HepG2 (cell line): Measurements from ENCODE around the gene KIAA1328. TPM values are rescaled to one million over a fixed set of nuclear protein-coding genes. Genes with fewer than 3 reads are reported as not detected.

Source experiments
- ATAC-seq: fragments of 200-7000 bp; cut with Tn5 transposase; 3 replicates; pipeline ENCODE4 v1.9.1; 2020; ENCODE audit warnings: mild to moderate bottlenecking, moderate library complexity
- BruUV-seq: library from RNA; stranded (reverse); fragments of 400-500 nt; replicated peaks from 2 replicates; lab custom pipeline; 2021; lab: Mats Ljungman, UMichigan
- CTCF ChIA-PET: fragments of 300-600 bp; formaldehyde crosslinking; extraction: SDS; loops from one replicate; lab custom pipeline; 2021; ENCODE audit warnings: low total read pairs, inconsistent platforms, low intra/inter-chr PET ratio; lab: Yijun Ruan, JAX
- POLR2A ChIA-PET: fragments of 350-600 bp; sonication (Branson Sonifier 250); formaldehyde crosslinking; loops from one replicate; lab custom pipeline; 2020; ENCODE audit warnings: antibody characterized with exemption, inconsistent platforms; lab: Yijun Ruan, JAX
- DNase-seq: peaks from one replicate; pipeline ENCODE4 v3.0.0-alpha.2; 2015; ENCODE audit warnings: low spot score
- FAIRE-seq: peaks from 3 replicates; lab custom pipeline; 2011; peaks lifted over from hg19 to GRCh38; lab: Jason Lieb, UNC
- H2AFZ ChIP-seq: one replicate; pipeline ENCODE4 v1.6.1; 2011; ENCODE audit warnings: low read length, inconsistent platforms
- H3K27ac ChIP-seq: fragments of 300-600 bp; 3 replicates; pipeline ENCODE4 v1.8.0; 2011; ENCODE audit warnings: mixed run types, mild to moderate bottlenecking, mixed read lengths, low read length, inconsistent platforms; ENCODE audit not compliant: insufficient read depth; ENCODE audit errors: extremely low read length
- H3K27me3 ChIP-seq, 2 experiments: fragments of 200-600 bp in 1 of 2; 2 replicates in 1 of 2; 3 replicates in 1 of 2; pipeline versions ENCODE4 v1.6.0 to v1.8.0; 2011; ENCODE audit warnings: low read length in 2 of 2, mild to moderate bottlenecking in 2 of 2, moderate library complexity in 2 of 2, inconsistent platforms in 1 of 2; ENCODE audit not compliant: insufficient read depth in 2 of 2, control insufficient read depth in 1 of 2
- H3K36me3 ChIP-seq, 2 experiments: fragments of 200-600 bp in 1 of 2; replicated peaks in 1 of 2; 2 replicates in 1 of 2; 3 replicates in 1 of 2; pipeline versions ENCODE4 v1.5.1 to v1.8.0; 2011; ENCODE audit warnings: low read length in 2 of 2, inconsistent platforms in 1 of 2; ENCODE audit not compliant: insufficient read depth in 2 of 2, control insufficient read depth in 1 of 2
- H3K4me1 ChIP-seq: 2 replicates; pipeline ENCODE4 v1.5.1; 2012; ENCODE audit warnings: low read length, inconsistent platforms; ENCODE audit not compliant: insufficient read depth
- H3K4me2 ChIP-seq: 2 replicates; pipeline ENCODE4 v1.6.0; 2011; ENCODE audit warnings: low read depth, low read length, inconsistent platforms
- H3K4me3 ChIP-seq, 3 experiments: fragments of 200-600 bp in 1 of 3; sonication (generic), shearing (Covaris generic) in 1 of 3; replicated peaks in 1 of 3; 2 replicates each; pipeline ENCODE4 v1.5.1; 2011 to 2016; ENCODE audit warnings: low read length in 3 of 3, inconsistent platforms in 2 of 3, low read depth in 2 of 3, mild to moderate bottlenecking in 2 of 3, control low read depth in 1 of 3, mixed read lengths in 1 of 3; ENCODE audit not compliant: insufficient read depth in 1 of 3
- H3K79me2 ChIP-seq: one replicate; pipeline ENCODE4 v1.6.1; 2011; ENCODE audit warnings: low read length, inconsistent platforms; ENCODE audit not compliant: insufficient read depth
- H3K9ac ChIP-seq: 2 replicates; pipeline ENCODE4 v1.6.0; 2011; ENCODE audit warnings: mild to moderate bottlenecking, low read depth, low read length, inconsistent platforms; ENCODE audit not compliant: insufficient read depth
- H3K9me3 ChIP-seq: 2 replicates; pipeline ENCODE4 v1.5.1; 2012; ENCODE audit warnings: mild to moderate bottlenecking, low read length
- H4K20me1 ChIP-seq: 2 replicates; pipeline ENCODE4 v1.6.0; 2011; ENCODE audit warnings: inconsistent platforms, mild to moderate bottlenecking, low read length, moderate library complexity; ENCODE audit not compliant: insufficient read depth
- CEBPG ChIP-seq: IDR thresholded peaks from 2 replicates; pipeline ENCODE4 v1.6.1; 2016
- GPN1 ChIP-seq: sonication (generic); formaldehyde crosslinking; IDR thresholded peaks from 2 replicates; pipeline ENCODE4 v1.5.1; 2020; ENCODE audit warnings: missing genetic modification reagents, borderline replicate concordance
- KAT2B ChIP-seq: fragments of 150-350 bp; IDR thresholded peaks from 2 replicates; pipeline ENCODE4 v1.6.1; 2014; ENCODE audit warnings: low read depth, low read length, borderline replicate concordance
- ZNF274 ChIP-seq: sonication (generic); formaldehyde crosslinking; IDR thresholded peaks from 2 replicates; pipeline ENCODE4 v1.5.1; 2020; ENCODE audit warnings: mild to moderate bottlenecking, missing genetic modification reagents
- ZNF430 ChIP-seq: sonication (generic); formaldehyde crosslinking; IDR thresholded peaks from 2 replicates; pipeline ENCODE4 v1.9.0; 2021; ENCODE audit warnings: mild to moderate bottlenecking, missing genetic modification reagents
- WGBS: methylation state at CpG from one replicate; pipeline ENCODE4 v1.1.6; 2017; ENCODE audit warnings: low lambda C conversion rate; 5-methylcytosine and 5-hydroxymethylcytosine counted together
- in situ Hi-C: cut with HindIII; loops from 2 replicates; pipeline ENCODE4 v1.10.0; 2017; ENCODE audit warnings: low pct_unique_long_range_greater_than_20kb; ENCODE audit not compliant: extremely low pct_ligation_motif_present
- intact Hi-C: fragments of 100-400 bp; cut with micrococcal nuclease; formaldehyde crosslinking; loops from one replicate; pipeline ENCODE4 v1.10.0; 2022; ENCODE audit not compliant: unreplicated experiment
- polyA plus RNA-seq, 8 experiments: library from polyadenylated mRNA; depleted of rRNA in 3 of 8; stranded (reverse) in 7 of 8; unstranded in 1 of 8; fragments of >200 nt; fragmentation: Illumina TruSeq in 4 of 8; extraction: Trizol in 4 of 8; gene quantifications; 2 replicates each; pipeline versions ENCODE4 v1.2.1 to v1.2.3, GENCODE V29; 2011 to 2016; ENCODE audit warnings: low read depth in 4 of 8, missing spikeins in 1 of 8, mixed read lengths in 1 of 8; ENCODE audit not compliant: insufficient read depth in 1 of 8
- total RNA-seq, 5 experiments: library from RNA; depleted of rRNA; stranded (reverse); fragments of >200 nt; fragmentation: Illumina TruSeq; extraction: Trizol; gene quantifications; 2 replicates each; pipeline ENCODE4 v1.2.3, GENCODE V29; 2016; ENCODE audit warnings: low read depth in 1 of 5
- TF ChIP-seq, protein P1 (sequence below): sonication (generic); formaldehyde crosslinking; IDR thresholded peaks from 2 replicates; pipeline ENCODE4 v1.4.0; 2020; ENCODE audit warnings: missing genetic modification reagents, borderline replicate concordance
- TF ChIP-seq, protein P2 (sequence below): IDR thresholded peaks from 2 replicates; pipeline ENCODE4 v1.6.1; 2016; ENCODE audit warnings: missing compliant biosample characterization, missing genetic modification reagents, borderline replicate concordance
- TF ChIP-seq, protein P3 (sequence below): sonication (generic); formaldehyde crosslinking; IDR thresholded peaks from 2 replicates; pipeline ENCODE4 v1.5.0; 2020; ENCODE audit warnings: missing genetic modification reagents, mild to moderate bottlenecking, borderline replicate concordance
- TF ChIP-seq, protein P4 (sequence below): sonication (generic); formaldehyde crosslinking; IDR thresholded peaks from 2 replicates; pipeline ENCODE4 v1.4.0; 2020; ENCODE audit warnings: missing genetic modification reagents; ENCODE audit errors: not compliant biosample characterization

Gene KIAA1328
- total and polyA plus RNA-seq, 2 of the 13 experiments (the other 11 are each of a cell fraction or from before 2014, with no cell fraction given) = 4.1 to 6.0 TPM

DNA sequence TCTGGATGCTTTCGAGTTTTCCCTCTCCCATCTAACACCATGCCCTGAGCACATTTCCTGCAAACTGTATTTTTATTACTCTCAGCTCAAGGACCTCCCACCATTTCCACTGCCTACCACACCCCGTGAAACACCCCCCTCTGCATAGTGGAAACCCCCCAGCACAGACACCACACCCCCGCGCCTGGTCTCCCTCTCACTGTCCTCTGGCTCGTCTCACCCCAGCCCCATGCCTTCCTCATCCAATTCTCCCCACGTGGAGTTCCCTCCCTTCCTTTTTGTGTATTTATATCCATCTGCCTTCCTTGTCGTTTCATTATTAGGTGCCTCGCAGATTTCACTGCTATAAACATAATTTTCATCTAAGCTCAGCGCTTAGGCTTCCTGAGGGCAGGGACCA, 429.2 kb downstream of the KIAA1328 start (continued):
- TF ChIP-seq, protein P1, sequence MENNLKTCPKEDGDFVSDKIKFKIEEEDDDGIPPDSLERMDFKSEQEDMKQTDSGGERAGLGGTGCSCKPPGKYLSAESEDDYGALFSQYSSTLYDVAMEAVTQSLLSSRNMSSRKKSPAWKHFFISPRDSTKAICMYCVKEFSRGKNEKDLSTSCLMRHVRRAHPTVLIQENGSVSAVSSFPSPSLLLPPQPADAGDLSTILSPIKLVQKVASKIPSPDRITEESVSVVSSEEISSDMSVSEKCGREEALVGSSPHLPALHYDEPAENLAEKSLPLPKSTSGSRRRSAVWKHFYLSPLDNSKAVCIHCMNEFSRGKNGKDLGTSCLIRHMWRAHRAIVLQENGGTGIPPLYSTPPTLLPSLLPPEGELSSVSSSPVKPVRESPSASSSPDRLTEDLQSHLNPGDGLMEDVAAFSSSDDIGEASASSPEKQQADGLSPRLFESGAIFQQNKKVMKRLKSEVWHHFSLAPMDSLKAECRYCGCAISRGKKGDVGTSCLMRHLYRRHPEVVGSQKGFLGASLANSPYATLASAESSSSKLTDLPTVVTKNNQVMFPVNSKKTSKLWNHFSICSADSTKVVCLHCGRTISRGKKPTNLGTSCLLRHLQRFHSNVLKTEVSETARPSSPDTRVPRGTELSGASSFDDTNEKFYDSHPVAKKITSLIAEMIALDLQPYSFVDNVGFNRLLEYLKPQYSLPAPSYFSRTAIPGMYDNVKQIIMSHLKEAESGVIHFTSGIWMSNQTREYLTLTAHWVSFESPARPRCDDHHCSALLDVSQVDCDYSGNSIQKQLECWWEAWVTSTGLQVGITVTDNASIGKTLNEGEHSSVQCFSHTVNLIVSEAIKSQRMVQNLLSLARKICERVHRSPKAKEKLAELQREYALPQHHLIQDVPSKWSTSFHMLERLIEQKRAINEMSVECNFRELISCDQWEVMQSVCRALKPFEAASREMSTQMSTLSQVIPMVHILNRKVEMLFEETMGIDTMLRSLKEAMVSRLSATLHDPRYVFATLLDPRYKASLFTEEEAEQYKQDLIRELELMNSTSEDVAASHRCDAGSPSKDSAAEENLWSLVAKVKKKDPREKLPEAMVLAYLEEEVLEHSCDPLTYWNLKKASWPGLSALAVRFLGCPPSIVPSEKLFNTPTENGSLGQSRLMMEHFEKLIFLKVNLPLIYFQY = no peak
- TF ChIP-seq, protein P2, sequence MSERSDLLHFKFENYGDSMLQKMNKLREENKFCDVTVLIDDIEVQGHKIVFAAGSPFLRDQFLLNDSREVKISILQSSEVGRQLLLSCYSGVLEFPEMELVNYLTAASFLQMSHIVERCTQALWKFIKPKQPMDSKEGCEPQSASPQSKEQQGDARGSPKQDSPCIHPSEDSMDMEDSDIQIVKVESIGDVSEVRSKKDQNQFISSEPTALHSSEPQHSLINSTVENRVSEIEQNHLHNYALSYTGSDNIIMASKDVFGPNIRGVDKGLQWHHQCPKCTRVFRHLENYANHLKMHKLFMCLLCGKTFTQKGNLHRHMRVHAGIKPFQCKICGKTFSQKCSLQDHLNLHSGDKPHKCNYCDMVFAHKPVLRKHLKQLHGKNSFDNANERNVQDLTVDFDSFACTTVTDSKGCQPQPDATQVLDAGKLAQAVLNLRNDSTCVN (CRISPR knock-in tag) = no peak
- TF ChIP-seq ZNF430 (CRISPR knock-in tag) (no peak), ZNF274 (CRISPR knock-in tag) (no peak)

DNA sequence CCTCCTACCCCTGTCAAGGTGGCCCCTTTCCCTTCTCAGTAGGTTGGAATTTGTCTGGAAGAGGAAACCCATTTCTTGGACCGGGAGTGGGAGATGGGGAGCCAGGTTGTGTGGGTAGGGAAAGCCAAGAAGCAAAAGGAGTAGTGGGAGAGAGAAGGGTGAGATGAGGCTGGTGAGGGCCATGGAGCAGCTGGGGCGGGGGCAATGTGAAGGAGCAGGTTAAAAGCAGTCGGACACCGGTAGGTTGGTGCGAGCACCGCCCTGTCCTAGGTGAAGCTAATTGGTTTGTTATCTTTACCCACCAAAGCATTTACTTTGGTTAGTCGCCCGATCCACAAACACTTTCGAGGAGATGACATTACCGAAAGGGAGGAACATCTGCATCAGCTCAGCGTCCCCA, 429.9 kb downstream of the KIAA1328 start:
- H3K9ac ChIP-seq = no peak overlapping the region
- no peaks in the 10 kb centered on the region for H3K9me3 ChIP-seq
- peaks cover 2 to 52% of the 10 kb centered on the region in 2 experiments; a peak in 4 of 5 replicates for H3K27me3 ChIP-seq
- BruUV-seq = no TSS peak
- no peak for ATAC-seq
- no peak overlapping the region for H3K4me3 ChIP-seq
- TF ChIP-seq, protein P3, sequence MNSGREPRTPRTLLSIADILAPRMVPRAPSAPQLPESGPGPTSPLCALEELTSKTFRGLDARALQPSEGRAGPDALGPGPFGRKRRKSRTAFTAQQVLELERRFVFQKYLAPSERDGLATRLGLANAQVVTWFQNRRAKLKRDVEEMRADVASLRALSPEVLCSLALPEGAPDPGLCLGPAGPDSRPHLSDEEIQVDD (CRISPR knock-in tag) = no peak
- TF ChIP-seq KAT2B (no peak), CEBPG (no peak), ZNF274 (CRISPR knock-in tag) (no peak), GPN1 (CRISPR knock-in tag) (no peak)
- TF ChIP-seq, protein P4, sequence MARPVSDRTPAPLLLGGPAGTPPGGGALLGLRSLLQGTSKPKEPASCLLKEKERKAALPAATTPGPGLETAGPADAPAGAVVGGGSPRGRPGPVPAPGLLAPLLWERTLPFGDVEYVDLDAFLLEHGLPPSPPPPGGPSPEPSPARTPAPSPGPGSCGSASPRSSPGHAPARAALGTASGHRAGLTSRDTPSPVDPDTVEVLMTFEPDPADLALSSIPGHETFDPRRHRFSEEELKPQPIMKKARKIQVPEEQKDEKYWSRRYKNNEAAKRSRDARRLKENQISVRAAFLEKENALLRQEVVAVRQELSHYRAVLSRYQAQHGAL (CRISPR knock-in tag) = no peak
- WGBS = 5% methylated on average over 11 of the region's 11 CpGs
- DNase-seq = no peak
- H3K27ac ChIP-seq = no peak overlapping the region
- H3K4me1 ChIP-seq = no peaks in the 10 kb centered on the region
- no peak overlapping the region for H2AFZ ChIP-seq
- intact Hi-C loops = loop anchor here (5.0 kb wide), 1 partner anchor 317 kb away; no protein-coding TSS in a partner anchor
- no peaks in the 10 kb centered on the region for H3K79me2 ChIP-seq
- H3K4me2 ChIP-seq = no peak overlapping the region
- in situ Hi-C loops = no loop called here
- FAIRE-seq = no peak
- ChIA-PET CTCF (no interaction called here), POLR2A (no interaction called here)
- H3K36me3 ChIP-seq = no peaks in the 10 kb centered on the region
- H4K20me1 ChIP-seq = no peaks in the 10 kb centered on the region
